ENCODE results near the gene LARGE2.

LARGE2 gene

GRCh38 chr11:45949992-45950407 lies 27.5 kb downstream of the LARGE2 start:
- Mint-ChIP-seq H3K9me3 (no peaks in the 10 kb centered on the region), H3K4me3 (no peak overlapping the region), H3K36me3 (ENCODE audit: insufficient read depth) (peaks cover 39% of the 10 kb centered on the region), H3K4me1 (ENCODE audit: low read depth in 2 of 2) (no peaks in the 10 kb centered on the region), H3K27ac (peak overlapping the region in 1 of 2 donors; percentile 22), H3K27me3 (no peaks in the 10 kb centered on the region)
- ATAC-seq (replicated peaks) (no peak), DNase-seq (no peak)

DNA sequence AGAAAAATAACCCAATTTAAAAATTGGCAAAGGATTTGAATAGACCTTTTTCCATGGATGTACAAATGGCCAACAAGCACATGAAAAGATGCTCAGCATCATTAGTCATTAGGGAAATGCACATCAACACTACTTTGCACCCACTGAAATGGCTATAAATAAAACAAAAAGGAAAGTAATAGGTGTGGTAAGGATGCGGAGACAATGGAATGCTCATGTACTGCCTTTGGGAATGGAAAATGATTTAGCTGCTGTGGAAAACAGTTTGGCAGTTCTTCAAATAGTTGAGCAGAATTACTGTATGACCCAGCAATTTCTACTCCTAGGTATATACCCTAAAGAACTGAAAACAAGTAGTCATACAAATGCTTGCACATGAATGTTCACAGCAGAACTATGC lies 37.4 kb downstream of the LARGE2 start:
- ATAC-seq (replicated peaks): no peak
- Mint-ChIP-seq H3K4me1 (ENCODE audit: low read depth in 2 of 2) (peaks cover 0 to 3% of the 10 kb centered on the region in 2 donors), H3K27me3 (no peaks in the 10 kb centered on the region), H3K36me3 (ENCODE audit: insufficient read depth) (peaks cover 29% of the 10 kb centered on the region), H3K4me3 (no peak overlapping the region), H3K27ac (no peak overlapping the region), H3K9me3 (no peaks in the 10 kb centered on the region)
- DNase-seq: no peak

- H3K36me3 Mint-ChIP-seq (ENCODE audit: insufficient read depth): peaks cover 29% of the 10 kb centered on the region
- DNase-seq (no peak), ATAC-seq (replicated peaks) (no peak)
- H3K27ac Mint-ChIP-seq: no peak overlapping the region
- H3K4me1 Mint-ChIP-seq (ENCODE audit: low read depth in 2 of 2): peaks cover 0 to 3% of the 10 kb centered on the region in 2 donors
- H3K27me3 Mint-ChIP-seq: no peaks in the 10 kb centered on the region
- H3K4me3 Mint-ChIP-seq: no peak overlapping the region
- no peaks in the 10 kb centered on the region for H3K9me3 Mint-ChIP-seq
These were observed 38.1 kb downstream of the LARGE2 start for GRCh38 chr11:45960387-45961095.

DNA sequence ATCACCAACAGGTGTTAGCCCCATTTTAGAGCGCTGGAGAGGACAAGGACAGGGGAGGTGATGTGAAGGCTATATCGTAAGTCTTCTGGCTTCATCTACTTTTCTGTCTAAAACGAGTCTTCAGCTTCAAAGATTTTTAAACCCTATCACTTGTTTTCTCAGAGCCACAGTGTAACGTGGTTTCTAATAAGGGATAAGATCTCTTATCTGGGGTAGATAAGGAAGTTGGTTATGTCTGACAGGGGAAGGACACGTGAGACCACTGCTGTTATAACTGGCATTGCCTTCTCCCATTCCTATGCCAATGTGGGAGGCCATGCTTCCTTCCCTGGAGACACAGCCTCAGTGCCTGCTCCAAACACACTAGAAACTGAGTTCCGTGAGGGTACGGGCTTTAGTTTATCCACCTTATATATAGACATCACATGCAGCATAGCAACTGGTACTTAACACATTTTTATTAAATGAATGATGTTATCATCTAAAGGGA lies 39.3 kb downstream of the LARGE2 start:
- no peak for DNase-seq
- Mint-ChIP-seq H3K4me3 (no peak overlapping the region), H3K36me3 (ENCODE audit: insufficient read depth) (peaks cover 25% of the 10 kb centered on the region), H3K27ac (no peak overlapping the region), H3K4me1 (ENCODE audit: low read depth in 2 of 2) (peaks cover 0 to 2% of the 10 kb centered on the region in 2 donors), H3K27me3 (no peaks in the 10 kb centered on the region), H3K9me3 (no peaks in the 10 kb centered on the region)
- no peak for ATAC-seq (replicated peaks)

DNA sequence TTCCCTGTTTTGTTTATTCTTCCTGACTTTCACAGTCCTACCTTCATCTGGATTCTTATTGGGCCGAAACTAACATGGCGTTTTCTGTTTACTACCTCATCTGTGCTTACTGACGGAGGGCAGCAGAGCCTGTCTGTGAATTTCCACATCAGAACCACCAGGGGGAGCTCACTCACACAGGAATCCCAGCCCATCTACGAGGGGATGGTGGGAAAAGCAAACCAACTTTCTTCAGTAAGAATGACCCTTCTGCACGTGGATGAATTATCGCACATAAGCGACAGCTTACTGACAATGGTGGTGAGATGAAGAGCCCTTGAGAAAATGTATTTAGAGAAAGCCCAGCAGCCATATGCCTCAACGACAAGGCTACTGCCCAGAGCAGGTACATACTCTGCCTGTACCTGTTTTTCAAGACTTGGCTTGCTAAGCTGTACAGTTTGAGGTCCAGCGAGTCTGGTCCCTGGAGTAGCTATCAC lies 42.5 kb downstream of the LARGE2 start:
- DNase-seq: peak; percentile 46 to 58 (median 51)
- peak; percentile 98 for ATAC-seq (replicated peaks)
- Mint-ChIP-seq H3K27me3 (no peaks in the 10 kb centered on the region), H3K9me3 (no peaks in the 10 kb centered on the region), H3K4me1 (ENCODE audit: low read depth in 2 of 2) (peaks cover 0 to 3% of the 10 kb centered on the region in 2 donors), H3K36me3 (ENCODE audit: insufficient read depth) (peaks cover 37% of the 10 kb centered on the region), H3K27ac (no peak overlapping the region), H3K4me3 (no peak overlapping the region)

- H3K36me3 Mint-ChIP-seq (ENCODE audit: insufficient read depth): peaks cover 37% of the 10 kb centered on the region
- H3K4me1 Mint-ChIP-seq (ENCODE audit: low read depth in 2 of 2): peaks cover 0 to 3% of the 10 kb centered on the region in 2 donors
- ATAC-seq (replicated peaks): no peak
- DNase-seq: no peak
- H3K4me3 Mint-ChIP-seq: no peak overlapping the region
- H3K9me3 Mint-ChIP-seq: no peaks in the 10 kb centered on the region
- no peak overlapping the region for H3K27ac Mint-ChIP-seq
- no peaks in the 10 kb centered on the region for H3K27me3 Mint-ChIP-seq
These were observed 45.0 kb downstream of the LARGE2 start for GRCh38 chr11:45967506-45967905.

DNA sequence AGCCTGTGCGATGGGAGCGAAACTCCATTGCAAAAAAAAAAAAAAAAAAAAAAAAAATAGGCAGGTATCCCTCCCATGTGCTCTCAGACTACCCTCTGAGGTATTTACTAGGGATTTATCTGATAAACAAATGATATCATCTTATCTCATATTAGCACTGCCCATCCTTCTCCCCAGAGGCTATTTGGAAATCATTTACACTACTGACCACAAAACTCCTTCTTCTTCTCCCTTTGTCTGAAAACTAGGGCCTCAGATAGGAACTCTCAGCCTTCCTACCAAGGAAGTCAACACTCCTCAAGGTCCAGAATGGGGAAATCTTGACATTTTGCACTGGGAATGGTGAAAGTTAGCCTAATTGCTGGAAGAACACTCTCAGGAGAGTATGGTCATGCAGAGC lies 46.4 kb downstream of the LARGE2 start:
- H3K27ac Mint-ChIP-seq: peak overlapping the region in 1 of 2 donors; percentile 74
- no peak for DNase-seq
- no peaks in the 10 kb centered on the region for H3K9me3 Mint-ChIP-seq
- H3K4me1 Mint-ChIP-seq (ENCODE audit: low read depth in 2 of 2): peaks cover 0 to 3% of the 10 kb centered on the region in 2 donors
- H3K4me3 Mint-ChIP-seq: no peak overlapping the region
- peaks cover 32% of the 10 kb centered on the region for H3K36me3 Mint-ChIP-seq (ENCODE audit: insufficient read depth)
- no peak for ATAC-seq (replicated peaks)
- H3K27me3 Mint-ChIP-seq: no peaks in the 10 kb centered on the region

- no peaks in the 10 kb centered on the region for H3K27me3 Mint-ChIP-seq
- no peak for DNase-seq
- no peak overlapping the region for H3K4me3 Mint-ChIP-seq
- no peak overlapping the region for H3K27ac Mint-ChIP-seq
- H3K9me3 Mint-ChIP-seq: no peaks in the 10 kb centered on the region
- no peak for ATAC-seq (replicated peaks)
- H3K36me3 Mint-ChIP-seq (ENCODE audit: insufficient read depth): peaks cover 48% of the 10 kb centered on the region
- H3K4me1 Mint-ChIP-seq (ENCODE audit: low read depth in 2 of 2): no peaks in the 10 kb centered on the region
These were observed 51.1 kb downstream of the LARGE2 start for GRCh38 chr11:45973601-45974000.

GRCh38 chr11:45974806-45975205 lies 52.4 kb downstream of the LARGE2 start:
- Mint-ChIP-seq H3K4me3 (no peak overlapping the region), H3K27me3 (no peaks in the 10 kb centered on the region), H3K27ac (peak overlapping the region in 1 of 2 donors; percentile 11), H3K9me3 (no peaks in the 10 kb centered on the region), H3K4me1 (ENCODE audit: low read depth in 2 of 2) (no peaks in the 10 kb centered on the region), H3K36me3 (ENCODE audit: insufficient read depth) (peaks cover 53% of the 10 kb centered on the region)
- DNase-seq (no peak), ATAC-seq (replicated peaks) (no peak)

Data from effector memory CD8-positive, alpha-beta T cell (primary cell).